Kasumi-1 (cell line): Measurements from ENCODE around the gene KSR2.

Experiments used
- DNase-seq, 2 experiments: peaks; one replicate each; lab custom pipeline; 2025; lab: John Stamatoyannopoulos, UW

The KSR2 gene

DNA sequence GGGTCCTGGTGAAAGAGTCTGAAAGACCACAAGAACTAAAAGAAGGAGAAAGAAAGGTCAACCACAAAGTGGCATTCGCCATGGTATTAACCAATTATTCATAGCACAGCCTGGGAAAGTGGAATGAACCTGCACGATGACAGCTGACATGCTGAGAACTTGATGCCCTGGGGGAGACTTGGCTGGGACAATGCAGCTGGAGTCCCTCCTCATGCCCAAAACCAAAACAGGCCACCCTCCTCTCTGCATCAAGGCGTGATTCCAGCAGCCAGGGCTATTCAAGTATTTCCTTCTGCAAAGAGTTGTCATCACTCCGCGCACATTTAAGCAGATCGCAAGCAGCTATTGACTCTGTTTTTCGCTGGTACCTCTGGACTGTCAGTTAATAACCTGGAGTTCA lies 440.3 kb downstream of the KSR2 start:
- DNase-seq: no peak

DNA sequence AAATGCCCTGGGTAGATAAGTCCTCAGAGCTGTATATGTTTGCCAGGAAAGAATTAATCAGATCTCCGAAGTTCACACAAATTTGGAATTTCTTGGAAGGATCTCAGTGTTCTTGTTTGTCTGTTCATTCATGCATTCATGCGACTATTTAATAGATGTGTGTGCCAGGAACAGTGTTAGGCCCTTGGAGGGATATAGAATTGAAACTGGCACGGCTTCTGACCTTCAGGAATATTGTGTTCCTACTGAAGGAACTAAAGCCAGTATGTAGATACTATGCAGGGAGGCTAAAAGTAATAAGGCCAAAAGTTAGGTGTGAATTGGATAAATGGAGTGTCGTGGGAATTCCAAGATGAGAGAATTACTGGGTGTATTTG lies 441.3 kb downstream of the KSR2 start:
- no peak for DNase-seq

DNA sequence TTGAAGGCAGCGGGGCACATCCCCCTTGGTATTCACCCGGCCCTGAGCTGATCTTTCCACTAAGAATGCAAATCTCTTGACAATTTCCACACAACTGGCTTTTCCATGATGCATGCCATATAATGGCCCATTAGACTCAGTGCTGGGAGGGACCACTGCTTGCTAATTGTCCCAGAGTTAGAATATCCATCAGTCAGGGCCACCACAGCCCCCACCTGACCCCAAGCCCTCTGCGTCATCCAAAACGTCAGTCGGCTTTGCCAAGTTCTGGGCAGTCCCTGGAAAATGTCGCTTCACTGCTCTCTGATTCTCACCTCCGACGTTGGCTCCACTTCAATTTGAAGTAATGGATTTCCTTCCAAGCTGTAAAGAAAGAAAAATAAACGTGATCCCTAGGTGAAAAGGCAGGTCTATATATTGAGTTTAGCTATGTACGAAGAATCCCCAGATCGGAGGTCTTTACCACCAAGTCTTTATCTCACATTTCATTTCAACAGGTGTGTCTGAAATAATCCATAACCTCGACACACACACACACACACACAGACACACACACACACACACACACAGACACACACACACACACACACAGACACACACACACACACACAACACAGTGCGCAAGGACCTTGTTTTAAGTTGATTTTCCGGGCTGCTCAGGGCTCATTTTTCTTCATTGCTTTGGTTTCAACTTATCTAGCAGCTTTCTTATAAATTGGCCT lies 441.9 kb downstream of the KSR2 start:
- no peak for DNase-seq

DNA sequence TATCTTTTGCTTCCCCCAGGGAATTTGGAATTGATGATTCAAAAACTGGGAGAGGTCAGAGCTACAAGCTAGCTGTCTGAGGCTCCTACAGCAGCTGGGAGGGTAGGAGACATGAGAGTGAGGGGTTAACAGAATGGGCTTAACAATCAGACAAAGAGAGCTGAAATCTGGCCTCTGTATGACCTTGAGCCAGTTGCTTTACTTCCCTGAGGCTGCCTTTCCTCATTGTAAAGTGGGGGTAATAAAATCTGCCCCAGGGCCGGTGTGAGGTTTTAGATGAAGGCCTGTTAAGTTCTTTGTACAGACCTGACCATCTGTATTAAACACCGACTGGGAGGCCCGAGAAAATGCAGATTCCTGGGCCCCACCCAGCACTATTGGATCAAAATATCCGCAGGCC lies 443.0 kb downstream of the KSR2 start:
- no peak for DNase-seq

- DNase-seq: no peak
Measured at GRCh38 chr12:117524806-117525205, 444.0 kb downstream of the KSR2 start.

DNA sequence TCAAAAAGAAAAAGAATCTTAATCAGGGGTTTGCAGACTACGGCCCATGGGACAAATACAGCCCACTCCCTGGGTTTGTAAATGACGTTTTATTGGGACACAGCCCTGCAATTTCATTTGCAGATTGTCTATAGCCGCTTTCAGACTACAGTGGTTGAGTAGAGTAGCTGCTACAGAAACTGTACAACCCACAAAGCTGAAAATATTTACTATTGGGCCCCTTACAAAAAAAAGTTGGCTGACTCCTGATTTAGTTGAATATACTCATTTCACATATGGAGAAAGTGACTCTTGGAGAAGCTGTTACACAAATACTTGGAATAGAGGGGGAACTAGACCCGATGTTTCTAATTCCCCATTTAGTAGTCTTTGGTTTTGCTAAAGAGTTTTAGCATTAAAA lies 444.8 kb downstream of the KSR2 start:
- DNase-seq: no peak

DNA sequence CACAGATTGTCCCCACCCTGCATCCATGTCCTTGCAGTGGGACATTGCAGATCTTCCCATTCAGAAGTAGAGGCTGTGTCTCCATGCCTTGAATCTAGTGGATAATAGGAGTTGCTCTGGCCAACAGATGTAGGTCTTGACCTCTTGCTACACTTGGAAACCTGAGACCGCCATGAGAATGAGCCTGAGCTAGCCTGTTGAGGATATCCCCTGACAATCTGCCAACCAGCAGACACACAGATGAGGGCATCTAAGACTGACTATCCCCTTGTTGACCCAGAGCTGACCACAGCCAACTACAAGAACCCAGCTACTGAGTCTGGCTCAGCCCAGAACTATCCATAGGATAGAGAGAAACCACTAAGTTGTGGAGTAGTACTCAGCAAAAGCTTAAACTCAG lies 446.2 kb downstream of the KSR2 start:
- no peak for DNase-seq

DNA sequence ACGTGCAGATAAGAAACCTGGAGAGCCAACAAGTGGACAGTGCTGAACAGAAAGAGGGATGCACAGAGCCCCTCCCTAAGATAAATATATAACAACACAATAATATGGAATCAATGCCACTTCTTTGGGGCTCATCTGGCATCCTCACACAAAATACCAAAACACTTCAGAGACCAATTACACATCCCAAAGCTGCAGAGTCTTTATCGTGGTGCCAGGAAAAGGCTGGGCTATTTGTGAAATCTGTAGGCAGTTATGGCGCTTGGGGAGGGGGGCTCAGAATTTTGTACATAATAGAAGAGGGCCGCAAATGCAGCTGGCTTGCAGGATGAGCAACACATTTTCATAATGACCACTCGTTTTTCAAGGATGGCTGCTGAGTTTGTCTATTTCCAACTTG lies 446.9 kb downstream of the KSR2 start:
- DNase-seq: no peak

GRCh38 chr12:117521346-117521745 lies 447.4 kb downstream of the KSR2 start:
- no peak for DNase-seq

DNA sequence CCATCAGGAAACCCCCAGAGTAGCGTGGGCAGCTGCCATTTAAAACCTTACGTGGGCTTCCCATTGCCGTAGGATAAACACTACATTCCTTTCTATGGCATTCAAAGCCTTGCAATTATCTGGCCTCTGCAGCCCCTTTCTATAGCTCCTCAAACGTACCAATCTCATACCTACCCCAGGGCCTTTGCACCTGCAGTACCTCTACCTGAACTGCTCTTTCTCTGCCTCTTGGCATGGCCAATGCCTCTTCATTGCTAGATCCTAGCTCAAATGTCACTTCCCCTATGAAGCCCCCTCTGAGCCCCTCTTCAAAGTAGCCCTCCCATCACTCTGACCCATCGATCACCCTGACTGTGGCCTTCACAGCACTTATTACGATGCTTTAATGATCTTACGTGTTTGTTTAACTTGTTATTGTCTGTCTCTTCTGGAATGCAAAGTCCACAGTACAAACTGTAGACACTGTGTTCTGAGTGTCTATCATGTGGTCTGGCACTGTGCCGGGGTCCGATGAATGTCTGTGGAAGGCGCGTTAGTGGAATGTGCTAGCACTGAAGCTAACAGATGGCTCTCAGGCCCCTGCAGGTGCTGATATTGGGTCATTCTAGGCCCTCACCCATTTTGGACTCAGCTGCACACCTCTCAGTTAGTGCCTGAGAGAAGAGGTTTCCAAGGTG lies 450.1 kb downstream of the KSR2 start:
- DNase-seq: no peak

GRCh38 chr12:117517219-117517739 lies 451.5 kb downstream of the KSR2 start:
- DNase-seq: no peak

DNA sequence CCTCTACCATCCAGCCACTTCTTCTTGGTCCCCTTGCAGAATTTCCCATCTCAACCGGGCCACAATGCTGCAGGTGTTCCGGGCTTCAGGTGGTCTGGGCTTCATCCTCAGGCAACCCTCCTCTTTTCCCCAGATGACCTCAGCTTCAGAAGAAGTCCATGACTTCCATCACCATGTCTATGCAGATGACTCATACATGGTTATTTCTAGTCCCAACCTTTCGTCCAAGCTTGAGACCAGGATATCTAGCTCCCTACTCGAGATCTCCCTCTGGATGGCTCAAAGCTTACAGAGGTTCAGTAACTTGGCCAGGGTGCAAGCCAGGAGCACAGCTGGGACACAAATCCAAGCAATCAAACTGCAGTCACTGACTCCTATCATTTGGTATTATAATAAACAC lies 452.8 kb downstream of the KSR2 start:
- DNase-seq: no peak

GRCh38 chr12:117514016-117514415 lies 454.8 kb downstream of the KSR2 start:
- no peak for DNase-seq

DNA sequence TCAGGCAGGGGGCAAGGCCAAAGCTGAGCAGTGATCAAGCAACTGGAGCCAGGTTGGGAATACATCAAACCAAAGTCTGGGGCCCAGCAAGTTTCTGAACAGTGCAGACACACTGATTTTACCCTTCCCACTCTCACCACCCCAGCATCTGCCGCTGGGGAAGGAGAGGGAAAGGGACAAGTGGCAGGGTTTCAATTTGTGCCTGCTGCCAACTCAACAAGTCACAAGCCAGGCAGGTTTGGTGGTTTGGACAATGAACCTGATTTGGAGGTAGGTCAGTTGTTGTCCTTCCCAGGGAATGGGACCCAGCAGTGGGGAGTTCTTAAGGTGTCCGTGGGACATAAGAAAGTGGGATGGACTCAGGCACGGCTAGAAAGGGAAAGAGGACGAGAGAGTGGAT lies 455.4 kb downstream of the KSR2 start:
- DNase-seq: no peak

- no peak for DNase-seq
Measured at GRCh38 chr12:117508468-117508867, 460.3 kb downstream of the KSR2 start.

GRCh38 chr12:117507548-117507947 lies 461.2 kb downstream of the KSR2 start:
- no peak for DNase-seq

- DNase-seq: no peak
Measured at GRCh38 chr12:117506333-117506732, 462.5 kb downstream of the KSR2 start.

DNA sequence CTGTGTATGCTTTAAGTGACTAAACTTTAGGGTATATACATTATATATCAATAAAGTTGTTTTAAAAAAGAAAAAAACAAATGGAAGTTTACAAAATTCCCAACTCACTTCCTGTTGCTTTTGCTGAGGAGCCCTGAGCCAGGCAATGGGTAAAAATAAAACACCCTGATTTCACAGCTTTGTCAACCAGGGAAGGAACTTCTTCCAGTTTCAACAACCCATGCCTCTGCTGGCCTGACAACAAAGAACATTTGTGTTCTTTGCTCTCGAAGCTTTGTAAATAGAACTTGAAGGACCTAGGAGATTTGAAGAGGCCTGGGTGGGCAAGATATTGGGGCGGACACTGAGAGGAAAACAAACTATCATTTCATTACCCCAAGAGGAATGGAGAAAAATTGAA lies 466.2 kb downstream of the KSR2 start:
- no peak for DNase-seq

- no peak for DNase-seq
Measured at GRCh38 chr12:117502233-117502632, 466.6 kb downstream of the KSR2 start.

DNA sequence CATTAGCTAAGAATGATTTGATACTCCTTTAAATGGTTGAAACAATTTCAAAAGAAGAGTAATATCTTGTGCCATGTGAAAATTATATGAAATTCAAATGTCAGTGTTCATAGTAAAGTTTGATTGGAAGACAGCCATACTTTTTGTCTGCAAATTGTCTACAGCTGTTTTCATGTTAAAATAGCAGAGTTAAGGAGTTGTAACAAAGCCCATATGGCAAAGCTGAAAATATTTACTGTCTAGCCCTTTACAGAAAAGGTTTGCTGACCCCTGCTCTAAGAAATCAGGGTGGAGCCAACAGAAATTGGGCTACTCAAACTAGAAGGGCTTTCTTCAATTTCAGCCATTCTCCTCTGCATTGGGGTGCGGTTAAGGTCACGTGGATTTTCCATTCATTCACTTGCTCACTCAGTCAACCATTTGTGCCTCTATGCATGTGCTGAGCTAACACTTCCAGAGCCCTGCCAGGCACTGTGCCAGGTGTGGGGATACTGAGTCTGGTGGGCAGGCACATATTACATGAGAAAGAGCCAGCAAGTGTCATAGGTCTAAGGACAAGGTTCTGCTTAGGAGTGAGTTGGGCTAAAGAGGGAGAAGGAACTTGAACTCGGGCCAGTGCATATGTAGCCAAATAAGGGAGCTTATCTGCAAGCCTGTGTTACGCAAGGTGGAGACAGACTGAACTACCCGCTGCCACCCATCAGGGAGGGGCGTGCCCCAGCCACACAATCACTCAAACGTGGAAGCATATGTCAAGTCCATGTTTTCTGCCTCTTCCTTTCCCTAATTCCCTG lies 467.5 kb downstream of the KSR2 start:
- no peak for DNase-seq

DNA sequence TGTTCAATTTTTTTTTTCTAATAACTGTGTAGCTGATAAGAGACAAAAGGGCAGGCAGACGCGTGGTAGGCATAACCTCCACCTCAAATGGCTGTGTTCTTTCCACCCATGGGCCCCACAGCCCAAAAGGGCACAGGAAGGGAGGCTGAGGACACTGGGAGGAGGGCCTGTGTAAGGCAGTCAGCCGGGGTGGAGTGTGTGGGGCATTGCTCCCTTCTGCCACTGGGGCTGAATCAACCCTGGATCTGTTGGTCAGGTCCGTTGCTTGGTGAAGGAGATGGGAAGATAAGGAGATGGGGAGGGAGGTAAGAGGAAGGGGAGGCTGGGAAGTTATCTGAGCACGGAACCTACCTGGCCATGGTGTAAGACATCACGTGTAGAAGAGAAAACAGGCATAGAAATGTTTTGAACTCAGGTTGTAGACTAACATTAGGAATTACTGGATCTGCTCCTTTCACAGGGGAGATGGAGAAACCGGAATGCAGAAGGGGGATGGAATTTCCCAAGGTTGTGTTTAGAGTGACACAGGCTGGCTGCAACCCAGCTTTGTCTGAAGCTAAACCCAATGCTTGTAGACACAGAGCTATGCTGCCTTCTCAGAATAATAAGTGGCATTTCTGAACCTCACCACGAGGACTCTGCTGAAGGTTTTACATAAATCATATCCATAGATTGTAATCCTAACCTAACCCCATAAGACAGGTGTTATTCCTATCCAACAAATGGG lies 468.9 kb downstream of the KSR2 start:
- no peak for DNase-seq

DNA sequence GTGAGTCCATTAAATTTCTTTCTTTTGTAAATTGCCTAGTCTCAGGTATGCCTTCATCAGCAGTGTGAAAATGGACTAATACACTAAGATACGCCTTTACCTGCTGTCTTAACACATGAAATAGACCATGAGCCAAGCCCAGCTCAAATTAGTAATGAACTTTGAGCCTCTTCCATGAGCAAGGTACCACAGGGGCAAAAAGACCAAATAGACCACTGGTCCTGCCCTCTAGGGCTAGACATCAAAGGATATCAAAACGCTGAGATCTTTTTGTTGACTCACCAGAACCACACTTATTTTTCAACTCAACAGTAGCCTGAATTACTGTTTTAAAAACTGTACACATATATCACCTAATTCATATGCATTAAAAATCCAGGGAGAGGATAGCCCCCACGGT lies 469.9 kb downstream of the KSR2 start:
- DNase-seq: no peak
